Peyer's patch (tissue), 4 donors: ENCODE measurements around the gene RANBP1. TPM values are rescaled to one million over a fixed set of nuclear protein-coding genes. Genes with fewer than 3 reads are reported as not detected.

Source experiments
- DNase-seq, 3 donors: peaks; one replicate each; pipeline ENCODE4 v3.0.0-alpha.2; 2017 to 2019
- H3K27ac ChIP-seq, 4 donors: fragments of 200-600 bp; sonication (generic); one replicate each; pipeline ENCODE4 v1.5.1; 2016 to 2019
- H3K27me3 ChIP-seq, 2 donors: fragments of 200-600 bp; sonication (generic); one replicate each; pipeline ENCODE4 v1.5.1; 2019
- H3K36me3 ChIP-seq, 3 donors: fragments of 200-600 bp; sonication (generic); one replicate each; pipeline ENCODE4 v1.5.1; 2016 to 2019
- H3K4me1 ChIP-seq, 4 donors: fragments of 200-600 bp; sonication (generic); one replicate each; pipeline ENCODE4 v1.5.1; 2016 to 2019
- H3K4me3 ChIP-seq, 4 donors: fragments of 200-600 bp; sonication (generic); 1 replicate in 3 of 4; 2 replicates in 1 of 4; pipeline ENCODE4 v1.5.1; 2016 to 2019; ENCODE audit warnings: mild to moderate bottlenecking in 1 of 4
- H3K9me3 ChIP-seq, 4 donors: fragments of 200-600 bp; sonication (generic); one replicate each; pipeline ENCODE4 v1.5.1; 2016 to 2019; ENCODE audit warnings: mild to moderate bottlenecking in 1 of 4
- CTCF ChIP-seq, 6 experiments: fragments of 450-650 bp in 4 of 6; fragments of 200-600 bp in 2 of 6; sonication (generic) in 1 of 6; IDR thresholded peaks; one replicate each; pipeline ENCODE4 v1.5.1; 2017 to 2019; ENCODE audit warnings: antibody characterized with exemption in 6 of 6, mild to moderate bottlenecking in 3 of 6, moderate library complexity in 1 of 6
- POLR2A ChIP-seq, 2 donors: fragments of 450-650 bp; IDR thresholded peaks; one replicate each; pipeline ENCODE4 v1.5.1; 2017; ENCODE audit warnings: antibody characterized with exemption in 2 of 2, mild to moderate bottlenecking in 2 of 2, moderate library complexity in 2 of 2
- total RNA-seq, 4 donors: library from RNA; depleted of rRNA; stranded (reverse); fragments of >200 nt; gene quantifications; one replicate each; pipeline ENCODE4 v1.1.0, GENCODE V29; 2016

The RANBP1 gene
- total RNA-seq, 4 donors from 2014 or later = 103 to 203 (median 163) TPM

GRCh38 chr22:20143883-20144665, 28.2 kb downstream of the RANBP1 start:
- Histone ChIP-seq H3K4me1 (no peaks in the 10 kb centered on the region), H3K9me3 (no peaks in the 10 kb centered on the region), H3K27me3 (no peaks in the 10 kb centered on the region), H3K36me3 (peaks cover 0 to 8% (median 0%) of the 10 kb centered on the region in 3 donors), H3K27ac (no peak overlapping the region), H3K4me3 (no peak overlapping the region)
- no peak for DNase-seq
- TF ChIP-seq POLR2A (IDR thresholded peaks at IDR 0.05) (no peak), CTCF (IDR thresholded peaks at IDR 0.05) (no peak)

GRCh38 chr22:20145206-20145831, 29.4 kb downstream of the RANBP1 start:
- H3K4me1 ChIP-seq = no peaks in the 10 kb centered on the region
- H3K27ac ChIP-seq = no peak overlapping the region
- no peaks in the 10 kb centered on the region for H3K9me3 ChIP-seq
- TF ChIP-seq POLR2A (IDR thresholded peaks at IDR 0.05) (no peak), CTCF (IDR thresholded peaks at IDR 0.05) (no peak)
- no peak for DNase-seq
- H3K4me3 ChIP-seq = no peak overlapping the region
- peaks cover 0 to under 1% (median 0%) of the 10 kb centered on the region in 3 donors for H3K36me3 ChIP-seq
- H3K27me3 ChIP-seq = no peaks in the 10 kb centered on the region

GRCh38 chr22:20145832-20146223, 29.9 kb downstream of the RANBP1 start:
- TF ChIP-seq CTCF (IDR thresholded peaks at IDR 0.05) = no peak
- TF ChIP-seq POLR2A (IDR thresholded peaks at IDR 0.05) = no peak
- no peak overlapping the region for H3K27ac ChIP-seq
- no peaks in the 10 kb centered on the region for H3K27me3 ChIP-seq
- H3K4me3 ChIP-seq = no peak overlapping the region
- no peaks in the 10 kb centered on the region for H3K36me3 ChIP-seq
- H3K9me3 ChIP-seq = no peaks in the 10 kb centered on the region
- no peaks in the 10 kb centered on the region for H3K4me1 ChIP-seq
- DNase-seq = no peak

- Histone ChIP-seq H3K4me3 (no peak overlapping the region), H3K27ac (no peak overlapping the region), H3K9me3 (no peaks in the 10 kb centered on the region), H3K36me3 (no peaks in the 10 kb centered on the region), H3K4me1 (no peaks in the 10 kb centered on the region), H3K27me3 (no peaks in the 10 kb centered on the region)
- no peak for TF ChIP-seq CTCF (IDR thresholded peaks at IDR 0.05)
- TF ChIP-seq POLR2A (IDR thresholded peaks at IDR 0.05) = no peak
- no peak for DNase-seq
Observed at GRCh38 chr22:20146777-20147176, 30.9 kb downstream of the RANBP1 start.

- no peak for DNase-seq
- H3K4me1 ChIP-seq = no peaks in the 10 kb centered on the region
- H3K9me3 ChIP-seq = no peaks in the 10 kb centered on the region
- H3K36me3 ChIP-seq = no peaks in the 10 kb centered on the region
- no peak overlapping the region for H3K27ac ChIP-seq
- TF ChIP-seq POLR2A (IDR thresholded peaks at IDR 0.05) (no peak), CTCF (IDR thresholded peaks at IDR 0.05) (no peak)
- no peaks in the 10 kb centered on the region for H3K27me3 ChIP-seq
- H3K4me3 ChIP-seq = no peak overlapping the region
Observed at GRCh38 chr22:20147237-20147988, 31.5 kb downstream of the RANBP1 start.
